ENCODE data around the gene CLEC18A.

Gene CLEC18A

DNA sequence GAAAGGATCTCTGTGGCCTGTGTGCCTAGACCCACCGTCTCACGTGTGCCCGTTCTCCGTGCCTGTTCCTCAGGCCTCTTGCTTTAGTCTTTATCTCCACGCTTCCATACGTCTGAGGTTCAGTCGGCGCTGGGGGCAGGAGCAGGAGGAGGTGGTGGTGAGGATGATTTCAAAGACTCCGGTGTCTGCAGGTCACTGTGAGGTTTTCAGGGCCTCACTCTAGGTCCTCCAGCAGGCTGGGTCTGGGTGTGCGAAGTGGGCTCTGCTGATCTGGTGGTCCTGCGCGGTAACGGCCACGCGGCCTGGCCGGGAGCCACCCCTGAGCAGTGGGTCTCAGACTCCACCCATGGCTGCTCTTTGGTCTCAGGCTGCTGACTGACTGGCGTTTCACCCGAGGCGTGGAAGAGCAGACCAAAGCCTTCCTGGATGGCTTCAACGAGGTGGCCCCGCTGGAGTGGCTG, 14.4 kb upstream of the CLEC18A start:
- POLR2A ChIA-PET: no interaction called here
- DNase-seq (ENCODE audit: extremely low spot score): no peak
- CTCF ChIA-PET: no interaction called here
- TF ChIP-seq, protein P1, sequence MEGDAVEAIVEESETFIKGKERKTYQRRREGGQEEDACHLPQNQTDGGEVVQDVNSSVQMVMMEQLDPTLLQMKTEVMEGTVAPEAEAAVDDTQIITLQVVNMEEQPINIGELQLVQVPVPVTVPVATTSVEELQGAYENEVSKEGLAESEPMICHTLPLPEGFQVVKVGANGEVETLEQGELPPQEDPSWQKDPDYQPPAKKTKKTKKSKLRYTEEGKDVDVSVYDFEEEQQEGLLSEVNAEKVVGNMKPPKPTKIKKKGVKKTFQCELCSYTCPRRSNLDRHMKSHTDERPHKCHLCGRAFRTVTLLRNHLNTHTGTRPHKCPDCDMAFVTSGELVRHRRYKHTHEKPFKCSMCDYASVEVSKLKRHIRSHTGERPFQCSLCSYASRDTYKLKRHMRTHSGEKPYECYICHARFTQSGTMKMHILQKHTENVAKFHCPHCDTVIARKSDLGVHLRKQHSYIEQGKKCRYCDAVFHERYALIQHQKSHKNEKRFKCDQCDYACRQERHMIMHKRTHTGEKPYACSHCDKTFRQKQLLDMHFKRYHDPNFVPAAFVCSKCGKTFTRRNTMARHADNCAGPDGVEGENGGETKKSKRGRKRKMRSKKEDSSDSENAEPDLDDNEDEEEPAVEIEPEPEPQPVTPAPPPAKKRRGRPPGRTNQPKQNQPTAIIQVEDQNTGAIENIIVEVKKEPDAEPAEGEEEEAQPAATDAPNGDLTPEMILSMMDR (IDR thresholded peaks at IDR 0.05; ENCODE audit: control extremely low read depth, extremely low read depth, low read depth, missing control alignments): no peak

DNA sequence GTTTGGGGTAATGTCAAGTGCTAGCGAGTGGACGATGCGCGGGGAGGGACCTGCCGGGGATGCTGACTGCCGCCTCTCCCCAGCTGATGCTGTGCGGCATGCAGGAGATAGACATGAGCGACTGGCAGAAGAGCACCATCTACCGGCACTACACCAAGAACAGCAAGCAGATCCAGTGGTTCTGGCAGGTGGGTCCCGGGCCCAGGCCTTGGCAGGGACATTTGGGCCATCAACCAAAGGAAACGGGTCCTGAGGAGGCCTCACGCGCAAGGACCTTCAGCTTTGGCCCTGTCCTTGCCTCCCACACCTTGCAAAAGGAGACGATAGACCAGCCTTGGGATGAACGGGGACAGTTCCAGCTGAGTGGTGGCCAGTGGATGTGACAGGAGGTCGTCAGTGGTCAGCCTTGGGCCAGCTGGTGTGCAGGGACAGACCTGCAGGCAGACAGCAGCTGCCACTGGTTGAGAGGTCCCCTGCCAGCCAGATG, 13.6 kb upstream of the CLEC18A start:
- POLR2A ChIA-PET: no interaction called here
- TF ChIP-seq, protein P1 (IDR thresholded peaks at IDR 0.05; ENCODE audit: control extremely low read depth, extremely low read depth, low read depth, missing control alignments): no peak
- no peak for DNase-seq (ENCODE audit: extremely low spot score)
- CTCF ChIA-PET: no interaction called here

DNA sequence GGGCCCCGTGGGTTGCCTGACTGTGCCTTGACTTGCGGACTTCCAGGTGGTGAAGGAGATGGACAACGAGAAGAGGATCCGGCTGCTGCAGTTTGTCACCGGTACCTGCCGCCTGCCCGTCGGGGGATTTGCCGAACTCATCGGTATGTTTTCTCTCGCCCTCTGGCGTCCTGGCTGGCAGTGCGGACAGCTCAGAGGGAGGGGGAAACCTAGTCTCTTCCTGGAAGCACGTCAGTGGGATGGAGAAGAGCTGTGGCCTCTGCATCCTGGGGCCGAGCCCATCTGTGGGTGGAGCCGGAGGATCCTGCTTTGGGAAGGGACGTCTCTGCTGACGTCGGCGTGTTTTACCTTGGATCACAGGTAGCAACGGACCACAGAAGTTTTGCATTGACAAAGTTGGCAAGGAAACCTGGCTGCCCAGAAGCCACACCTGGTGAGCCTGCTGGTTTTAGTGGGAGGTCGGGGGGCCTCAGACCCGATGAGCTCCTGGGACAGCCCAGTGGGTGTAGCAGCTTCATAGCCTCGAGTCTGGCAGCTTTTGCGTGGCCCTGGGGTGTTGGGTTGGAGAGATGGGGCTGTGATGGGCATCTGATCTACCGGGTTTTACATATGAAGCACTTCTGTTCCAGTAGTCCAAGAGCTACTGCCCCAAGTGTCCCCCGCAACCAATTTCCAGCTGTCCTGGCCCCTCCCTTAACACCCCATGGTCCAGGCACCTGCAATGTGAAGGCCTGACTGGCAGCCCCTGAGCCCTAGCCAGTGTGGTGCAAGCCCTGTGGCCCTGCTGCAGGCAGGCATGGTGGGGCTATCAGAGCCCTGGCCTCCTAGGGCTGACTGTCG, 11.9 kb upstream of the CLEC18A start:
- POLR2A ChIA-PET: no interaction called here
- DNase-seq (ENCODE audit: extremely low spot score): no peak
- CTCF ChIA-PET: interaction anchor here (1.4 to 5.4 kb wide), 2 partner anchors 9 to 44 kb away, joined by 3 to 31 read pairs; no protein-coding TSS in a partner anchor
- TF ChIP-seq, protein P1 (IDR thresholded peaks at IDR 0.05; ENCODE audit: control extremely low read depth, extremely low read depth, low read depth, missing control alignments): no peak

DNA sequence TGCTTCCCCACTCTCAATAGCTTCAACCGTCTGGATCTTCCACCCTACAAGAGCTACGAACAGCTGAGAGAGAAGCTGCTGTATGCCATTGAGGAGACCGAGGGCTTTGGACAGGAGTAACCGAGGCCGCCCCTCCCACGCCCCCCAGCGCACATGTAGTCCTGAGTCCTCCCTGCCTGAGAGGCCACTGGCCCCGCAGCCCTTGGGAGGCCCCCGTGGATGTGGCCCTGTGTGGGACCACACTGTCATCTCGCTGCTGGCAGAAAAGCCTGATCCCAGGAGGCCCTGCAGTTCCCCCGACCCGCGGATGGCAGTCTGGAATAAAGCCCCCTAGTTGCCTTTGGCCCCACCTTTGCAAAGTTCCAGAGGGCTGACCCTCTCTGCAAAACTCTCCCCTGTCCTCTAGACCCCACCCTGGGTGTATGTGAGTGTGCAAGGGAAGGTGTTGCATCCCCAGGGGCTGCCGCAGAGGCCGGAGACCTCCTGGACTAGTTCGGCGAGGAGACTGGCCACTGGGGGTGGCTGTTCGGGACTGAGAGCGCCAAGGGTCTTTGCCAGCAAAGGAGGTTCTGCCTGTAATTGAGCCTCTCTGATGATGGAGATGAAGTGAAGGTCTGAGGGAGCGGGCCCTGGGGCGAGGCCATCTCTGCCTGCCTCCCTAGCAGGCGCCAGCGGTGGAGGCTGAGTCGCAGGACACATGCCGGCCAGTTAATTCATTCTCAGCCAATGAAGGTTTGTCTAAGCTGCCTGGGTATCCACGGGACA, 11.1 kb upstream of the CLEC18A start:
- CTCF ChIA-PET: interaction anchor here (1.4 to 5.4 kb wide), 2 partner anchors 10 to 45 kb away, joined by 3 to 31 read pairs; no protein-coding TSS in a partner anchor
- TF ChIP-seq, protein P1 (IDR thresholded peaks at IDR 0.05; ENCODE audit: control extremely low read depth, extremely low read depth, low read depth, missing control alignments): no peak
- POLR2A ChIA-PET: no interaction called here
- DNase-seq (ENCODE audit: extremely low spot score): no peak

- DNase-seq (ENCODE audit: extremely low spot score): no peak
- TF ChIP-seq, protein P1 (IDR thresholded peaks at IDR 0.05; ENCODE audit: control extremely low read depth, extremely low read depth, low read depth, missing control alignments): no peak
- ChIA-PET CTCF (interaction anchor here (1.4 to 5.4 kb wide), 2 partner anchors 11 to 46 kb away, joined by 3 to 31 read pairs; no protein-coding TSS in a partner anchor), POLR2A (no interaction called here)
These were observed 10.5 kb upstream of the CLEC18A start for GRCh38 chr16:69940676-69941075.

Measured in GM10248 (cell line).